GM04503 (cell line): ENCODE measurements around the gene HSD17B1.
"Not testable (repeated sequence)": the region's sequence is repeated elsewhere in the genome, so short reads cannot be mapped to it uniquely, and the experiment has no call there.

Source experiments
- DNase-seq: peaks from one replicate; pipeline ENCODE4 v3.0.0-alpha.2; 2012; ENCODE audit warnings: low read depth

Gene HSD17B1

GRCh38 chr17:42525221-42525620, 27.5 kb upstream of the HSD17B1 start:
- no peak for DNase-seq

- DNase-seq = no peak
These were observed 26.7 kb upstream of the HSD17B1 start for GRCh38 chr17:42526031-42526444.

GRCh38 chr17:42527932-42528331, 24.8 kb upstream of the HSD17B1 start:
- DNase-seq = no peak

- no peak for DNase-seq
These were observed 23.7 kb upstream of the HSD17B1 start for GRCh38 chr17:42529061-42529460.

- no peak for DNase-seq
These were observed 21.7 kb upstream of the HSD17B1 start for GRCh38 chr17:42530952-42531454.

GRCh38 chr17:42531455-42532354, 21.0 kb upstream of the HSD17B1 start:
- DNase-seq = no peak

GRCh38 chr17:42535155-42536047, 17.3 kb upstream of the HSD17B1 start:
- DNase-seq = no peak

- DNase-seq = no peak
These were observed 16.7 kb upstream of the HSD17B1 start, which contains the start of gene NAGLU for GRCh38 chr17:42536048-42536371. TSS of gene NAGLU (plus strand) at chr17:42536241. CDS start at chr17:42536273, 32 bp downstream.

GRCh38 chr17:42536372-42537155, 16.2 kb upstream of the HSD17B1 start:
- no peak for DNase-seq

GRCh38 chr17:42537156-42537805, 15.4 kb upstream of the HSD17B1 start:
- DNase-seq = no peak

- no peak for DNase-seq
These were observed 14.8 kb upstream of the HSD17B1 start for GRCh38 chr17:42537826-42538451.

GRCh38 chr17:42538482-42538881, 14.2 kb upstream of the HSD17B1 start:
- no peak for DNase-seq

- not testable (repeated sequence) for DNase-seq
These were observed 12.2 kb upstream of the HSD17B1 start for GRCh38 chr17:42540558-42540957.

GRCh38 chr17:42541041-42541833, 11.5 kb upstream of the HSD17B1 start:
- no peak for DNase-seq

GRCh38 chr17:42543190-42544079, 9.3 kb upstream of the HSD17B1 start:
- no peak for DNase-seq

- no peak for DNase-seq
These were observed 7.8 kb upstream of the HSD17B1 start for GRCh38 chr17:42544874-42545283.

- not testable (repeated sequence) for DNase-seq
These were observed 6.8 kb upstream of the HSD17B1 start for GRCh38 chr17:42545755-42546505.

GRCh38 chr17:42547001-42547461, 5.7 kb upstream of the HSD17B1 start:
- DNase-seq = no peak
